Chondrocyte (in vitro differentiated cells): Measurements from ENCODE around the gene ADO. TPM values are rescaled to one million over a fixed set of nuclear protein-coding genes. Genes with fewer than 3 reads are reported as not detected.

ENCODE experiments used
- DNase-seq: peaks from one replicate; pipeline ENCODE4 v3.0.0; 2021; ENCODE audit warnings: mixed read lengths, low spot score
- H3K27ac Mint-ChIP-seq: one replicate; pipeline ENCODE4 v1.8.0; 2021; ENCODE audit warnings: mild to moderate bottlenecking, moderate library complexity, mixed read lengths; ENCODE audit not compliant: unreplicated experiment
- H3K27me3 Mint-ChIP-seq: 2 replicates; pipeline ENCODE4 v1.8.0; 2021; ENCODE audit warnings: low read depth, mixed read lengths
- H3K36me3 Mint-ChIP-seq: 2 replicates; pipeline ENCODE4 v1.8.0; 2021; ENCODE audit warnings: low read depth, mixed read lengths
- H3K4me1 Mint-ChIP-seq: 2 replicates; pipeline ENCODE4 v1.8.0; 2021; ENCODE audit warnings: low read depth, mild to moderate bottlenecking, mixed read lengths
- H3K4me3 Mint-ChIP-seq: one replicate; pipeline ENCODE4 v1.8.0; 2021; ENCODE audit warnings: mild to moderate bottlenecking, moderate library complexity, mixed read lengths; ENCODE audit not compliant: unreplicated experiment
- H3K9me3 Mint-ChIP-seq: 2 replicates; pipeline ENCODE4 v1.8.0; 2021; ENCODE audit warnings: low read depth, mixed read lengths
- total RNA-seq: library from RNA; stranded (reverse); gene quantifications from 3 replicates; pipeline ENCODE4 v1.2.1, GENCODE V29; 2021
- TF ChIP-seq, protein P1 (sequence below): fragments of 200-600 bp; sonication (generic); IDR thresholded peaks from 2 replicates; pipeline ENCODE4 v1.5.0; 2021; ENCODE audit warnings: antibody characterized with exemption, mild to moderate bottlenecking, moderate library complexity

The ADO gene
- total RNA-seq, 1 donor from 2014 or later = 29.1 TPM

DNA sequence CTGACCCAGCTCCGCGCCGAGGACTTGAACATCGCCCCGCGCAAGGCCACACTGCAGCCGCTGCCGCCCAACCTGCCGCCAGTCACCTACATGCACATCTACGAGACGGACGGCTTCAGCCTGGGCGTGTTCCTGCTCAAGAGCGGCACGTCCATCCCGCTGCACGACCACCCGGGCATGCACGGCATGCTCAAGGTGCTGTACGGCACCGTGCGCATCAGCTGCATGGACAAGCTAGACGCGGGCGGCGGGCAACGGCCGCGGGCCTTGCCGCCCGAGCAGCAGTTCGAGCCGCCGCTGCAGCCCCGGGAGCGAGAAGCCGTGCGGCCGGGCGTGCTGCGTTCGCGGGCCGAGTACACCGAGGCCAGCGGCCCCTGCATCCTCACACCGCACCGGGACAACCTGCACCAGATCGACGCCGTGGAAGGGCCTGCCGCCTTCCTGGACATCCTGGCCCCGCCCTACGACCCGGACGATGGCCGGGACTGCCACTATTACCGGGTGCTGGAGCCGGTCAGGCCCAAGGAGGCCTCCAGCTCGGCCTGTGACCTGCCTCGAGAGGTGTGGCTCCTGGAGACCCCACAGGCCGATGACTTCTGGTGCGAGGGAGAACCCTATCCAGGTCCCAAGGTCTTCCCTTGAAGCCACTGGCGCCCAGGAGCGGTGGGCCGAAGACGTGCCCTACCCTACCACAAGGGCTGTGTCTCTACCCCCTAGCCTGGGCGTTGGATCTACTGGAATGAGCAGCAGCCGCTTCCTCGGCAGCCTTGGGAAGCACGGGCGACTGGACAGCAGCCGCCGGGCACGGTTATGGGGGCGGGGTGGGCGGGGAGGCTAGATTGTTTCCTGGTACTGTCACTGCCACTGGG is 945 bp downstream of the ADO start:
- H3K27me3 Mint-ChIP-seq = no peaks in the 10 kb centered on the region
- TF ChIP-seq, protein P1, sequence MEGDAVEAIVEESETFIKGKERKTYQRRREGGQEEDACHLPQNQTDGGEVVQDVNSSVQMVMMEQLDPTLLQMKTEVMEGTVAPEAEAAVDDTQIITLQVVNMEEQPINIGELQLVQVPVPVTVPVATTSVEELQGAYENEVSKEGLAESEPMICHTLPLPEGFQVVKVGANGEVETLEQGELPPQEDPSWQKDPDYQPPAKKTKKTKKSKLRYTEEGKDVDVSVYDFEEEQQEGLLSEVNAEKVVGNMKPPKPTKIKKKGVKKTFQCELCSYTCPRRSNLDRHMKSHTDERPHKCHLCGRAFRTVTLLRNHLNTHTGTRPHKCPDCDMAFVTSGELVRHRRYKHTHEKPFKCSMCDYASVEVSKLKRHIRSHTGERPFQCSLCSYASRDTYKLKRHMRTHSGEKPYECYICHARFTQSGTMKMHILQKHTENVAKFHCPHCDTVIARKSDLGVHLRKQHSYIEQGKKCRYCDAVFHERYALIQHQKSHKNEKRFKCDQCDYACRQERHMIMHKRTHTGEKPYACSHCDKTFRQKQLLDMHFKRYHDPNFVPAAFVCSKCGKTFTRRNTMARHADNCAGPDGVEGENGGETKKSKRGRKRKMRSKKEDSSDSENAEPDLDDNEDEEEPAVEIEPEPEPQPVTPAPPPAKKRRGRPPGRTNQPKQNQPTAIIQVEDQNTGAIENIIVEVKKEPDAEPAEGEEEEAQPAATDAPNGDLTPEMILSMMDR = no peak
- no peaks in the 10 kb centered on the region for H3K36me3 Mint-ChIP-seq
- peaks cover 37% of the 10 kb centered on the region for H3K4me1 Mint-ChIP-seq
- peak overlapping the region; percentile 85 for H3K27ac Mint-ChIP-seq
- no peak for DNase-seq
- H3K4me3 Mint-ChIP-seq = peak overlapping the region; percentile 88
- no peaks in the 10 kb centered on the region for H3K9me3 Mint-ChIP-seq

DNA sequence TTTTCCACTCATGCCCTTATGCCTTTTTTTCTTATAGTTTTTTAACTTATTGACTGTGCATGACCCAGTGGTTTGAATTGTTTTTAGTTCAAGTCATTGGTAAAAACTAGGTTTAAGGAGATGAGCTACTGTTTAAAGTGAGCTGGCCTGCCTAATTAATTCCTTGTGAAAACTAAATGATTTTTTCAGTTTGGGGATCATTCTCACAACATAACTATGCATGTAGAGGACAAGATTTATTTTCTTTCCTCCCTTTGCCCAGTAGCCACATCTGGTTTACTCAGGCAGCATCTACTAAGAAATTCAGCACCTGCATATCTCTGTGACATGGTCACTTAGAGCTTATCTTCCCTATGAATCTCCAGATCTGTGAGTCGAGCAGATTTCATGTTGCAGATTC is 1.7 kb downstream of the ADO start:
- no peaks in the 10 kb centered on the region for H3K27me3 Mint-ChIP-seq

DNA sequence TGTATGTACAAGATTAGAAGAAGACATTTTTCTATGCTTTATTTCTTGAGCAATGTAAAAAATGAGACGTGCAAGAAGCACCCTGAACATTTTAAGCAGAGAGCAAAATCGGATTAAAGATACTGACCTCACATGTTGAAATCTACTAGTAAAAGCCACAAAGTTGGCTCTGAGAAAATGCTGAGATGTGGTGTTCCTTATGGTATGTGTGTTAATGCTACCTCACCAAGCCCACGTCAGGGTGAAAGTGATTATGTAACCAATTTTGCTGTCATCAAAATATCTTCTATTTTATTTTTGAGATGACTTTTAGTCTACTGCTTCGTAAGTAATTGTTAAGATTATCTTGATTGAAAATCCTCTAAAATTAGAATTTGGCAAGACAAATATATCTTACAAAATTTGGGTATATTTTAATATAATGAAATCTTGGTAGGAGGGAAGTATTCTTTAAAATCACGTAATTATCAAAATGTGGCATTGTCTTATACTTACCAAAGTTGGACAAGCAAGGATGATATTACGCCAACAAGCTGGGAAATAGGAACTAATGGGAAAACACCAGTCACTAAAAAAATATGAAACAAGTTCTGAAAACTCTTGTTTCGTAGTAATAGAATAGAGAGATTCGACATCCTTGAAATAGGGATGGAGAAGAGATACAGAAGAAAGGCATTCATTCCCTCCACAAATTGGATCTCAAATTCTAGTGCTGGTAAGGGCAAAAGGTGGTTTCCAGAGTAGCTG is 5.8 kb downstream of the ADO start:
- DNase-seq = no peak
- no peaks in the 10 kb centered on the region for H3K27me3 Mint-ChIP-seq
- TF ChIP-seq, protein P1 = no peak
- no peak overlapping the region for H3K4me3 Mint-ChIP-seq
- H3K4me1 Mint-ChIP-seq = peaks cover 63% of the 10 kb centered on the region
- no peak overlapping the region for H3K27ac Mint-ChIP-seq
- H3K36me3 Mint-ChIP-seq = peaks cover 7% of the 10 kb centered on the region
- H3K9me3 Mint-ChIP-seq = no peaks in the 10 kb centered on the region

More for the DNA sequence above, 1.7 kb downstream of the ADO start:
- Mint-ChIP-seq H3K9me3 (no peaks in the 10 kb centered on the region), H3K36me3 (no peaks in the 10 kb centered on the region), H3K4me3 (peak overlapping the region; percentile 88), H3K4me1 (peaks cover 38% of the 10 kb centered on the region), H3K27ac (peak overlapping the region; percentile 24)
- DNase-seq = no peak
- TF ChIP-seq, protein P1 = no peak

DNA sequence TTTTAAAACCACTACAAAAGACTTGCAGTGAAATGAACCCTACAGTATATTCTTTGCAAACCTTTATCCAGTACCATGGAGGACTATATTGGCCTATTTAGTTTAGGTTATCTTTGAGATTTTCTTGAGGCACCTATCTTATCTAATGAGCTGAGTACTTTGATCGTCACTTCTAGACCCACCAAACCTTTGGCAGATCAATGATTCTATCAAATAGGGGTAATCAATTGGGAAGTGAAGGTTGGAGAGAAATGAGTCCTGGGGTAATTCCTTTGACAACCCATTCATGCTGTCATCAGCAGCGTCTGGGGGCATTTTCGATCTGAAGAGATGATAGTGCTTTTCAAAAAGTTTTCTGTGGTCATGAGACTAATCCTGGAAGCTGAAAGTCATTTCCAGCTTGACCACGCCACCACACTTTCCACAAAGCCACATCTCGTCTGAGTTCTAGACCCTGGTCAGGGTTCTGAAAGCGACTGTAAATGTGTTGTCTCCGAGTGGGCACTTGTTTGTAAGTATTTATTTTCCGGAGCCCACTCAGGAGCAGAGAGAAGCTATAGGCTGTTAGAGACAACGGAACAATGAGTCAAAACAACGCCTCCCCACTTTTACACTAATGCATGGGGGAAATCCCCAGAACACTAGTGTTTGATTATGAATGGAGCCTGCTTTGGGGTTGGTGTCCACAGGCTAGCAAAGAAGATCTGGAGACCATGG is 6.8 kb downstream of the ADO start:
- DNase-seq = no peak
- no peaks in the 10 kb centered on the region for H3K27me3 Mint-ChIP-seq
- TF ChIP-seq, protein P1 = no peak
- peaks cover 67% of the 10 kb centered on the region for H3K4me1 Mint-ChIP-seq
- H3K9me3 Mint-ChIP-seq = no peaks in the 10 kb centered on the region
- H3K27ac Mint-ChIP-seq = peak overlapping the region; percentile 2
- H3K36me3 Mint-ChIP-seq = peaks cover 7% of the 10 kb centered on the region
- no peak overlapping the region for H3K4me3 Mint-ChIP-seq
